Activated T-helper 1 cell treated with Interleukin-2 at 50 U/mL for 16 hours (primary cell): ENCODE results near the gene RALGPS1.

Source experiments
- DNase-seq: peaks from one replicate; pipeline ENCODE4 v3.0.0-alpha.2; 2020; ENCODE audit warnings: low read depth

The RALGPS1 gene

DNA sequence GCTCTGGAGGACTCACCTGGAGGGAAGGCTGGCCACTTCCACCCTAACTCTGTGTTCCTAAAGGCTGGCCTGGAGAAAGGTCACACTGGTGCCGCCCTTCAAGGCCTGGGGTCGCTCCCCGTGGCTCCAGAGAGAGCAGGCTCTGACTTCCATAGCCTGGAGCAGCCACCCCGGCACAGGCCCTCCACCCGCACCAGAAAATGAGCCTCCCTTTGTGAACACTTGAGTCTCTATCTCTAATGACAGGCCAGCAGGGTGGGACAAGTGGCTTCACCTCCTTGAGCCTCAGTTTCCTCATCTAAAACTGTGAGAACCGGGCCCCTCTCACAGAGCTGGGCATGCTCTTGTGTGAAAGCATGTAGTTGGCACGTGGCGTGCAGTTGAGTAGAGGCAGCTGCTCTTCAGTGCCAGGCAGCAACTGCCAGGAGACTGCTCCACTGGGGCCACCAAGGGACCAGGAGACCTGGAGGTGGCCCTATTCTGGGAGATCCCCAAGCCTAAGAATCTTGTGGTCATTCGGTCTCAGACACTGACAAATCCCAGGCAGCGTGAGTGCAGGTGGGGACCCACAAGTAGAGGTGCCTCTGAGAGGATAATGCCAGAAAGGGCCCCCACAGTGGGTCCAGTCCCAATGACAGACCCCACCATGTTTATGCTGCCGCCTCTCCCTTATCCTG is 293.3 kb downstream of the RALGPS1 start:
- DNase-seq = no peak

DNA sequence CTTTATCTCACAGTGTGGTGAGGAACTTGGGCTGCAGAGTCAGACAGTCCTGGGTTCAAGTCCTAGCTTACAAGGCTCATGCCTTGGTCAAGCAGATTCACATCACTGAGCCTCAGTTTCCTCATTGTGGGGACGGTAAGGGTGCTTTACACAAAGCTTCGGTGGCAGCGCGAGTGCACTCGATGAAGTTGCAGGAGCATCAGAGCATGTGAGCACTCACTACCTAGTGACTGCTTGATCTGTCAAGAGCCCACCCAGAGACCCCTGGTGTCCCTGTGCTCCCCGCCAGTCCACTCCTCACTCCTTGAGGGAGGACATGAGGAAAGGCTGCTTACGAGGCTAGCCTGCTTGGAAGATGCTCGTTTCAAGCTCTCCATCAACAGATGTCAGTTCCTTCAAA is 293.8 kb downstream of the RALGPS1 start:
- no peak for DNase-seq

DNA sequence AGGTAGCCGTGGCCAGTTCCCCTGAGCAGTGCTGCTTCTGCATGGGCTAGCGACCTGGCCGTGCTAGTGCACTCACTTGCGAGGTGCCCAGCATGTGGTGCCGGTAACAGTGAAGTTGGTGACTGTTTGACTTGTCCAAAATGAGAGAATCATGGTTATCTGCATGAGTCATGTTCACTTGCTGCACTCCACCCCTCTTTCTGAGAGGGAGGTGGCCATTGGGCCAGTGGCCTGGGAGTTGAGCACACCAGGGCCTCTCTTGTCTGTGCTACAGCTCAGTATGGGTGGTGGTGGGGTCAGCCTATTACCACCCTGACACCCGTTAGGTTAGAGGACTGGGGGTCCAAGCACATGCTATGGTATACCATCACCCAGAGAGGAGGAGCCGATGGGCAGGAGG is 294.6 kb downstream of the RALGPS1 start:
- DNase-seq = no peak

- DNase-seq = no peak
Observed at GRCh38 chr9:127209948-127210640, 295.5 kb downstream of the RALGPS1 start.

GRCh38 chr9:127210851-127211730 is 296.5 kb downstream of the RALGPS1 start:
- no peak for DNase-seq

GRCh38 chr9:127211983-127212382 is 297.4 kb downstream of the RALGPS1 start:
- DNase-seq = no peak

- DNase-seq = no peak
Observed at GRCh38 chr9:127212453-127212852, 297.9 kb downstream of the RALGPS1 start.

DNA sequence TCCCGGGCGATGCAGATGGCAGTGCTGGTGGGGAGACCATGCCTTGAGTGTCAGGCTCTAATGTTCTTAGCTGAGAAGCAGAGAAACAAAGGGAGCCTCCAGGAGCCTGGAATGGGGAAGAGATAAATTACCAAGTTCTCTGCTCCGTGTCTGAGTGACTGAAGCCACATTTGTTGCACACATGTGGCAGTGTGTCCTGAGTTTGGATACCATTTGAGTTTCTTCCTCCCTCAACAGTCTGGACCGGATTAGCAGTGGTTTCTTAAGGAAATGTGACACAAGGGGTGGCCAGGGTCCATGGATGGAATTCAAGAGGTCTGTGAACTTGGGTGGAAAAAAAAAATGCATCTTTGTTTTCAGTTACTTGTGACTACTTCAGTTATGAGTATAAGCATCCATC is 299.3 kb downstream of the RALGPS1 start:
- no peak for DNase-seq

GRCh38 chr9:127214421-127215267 is 300.1 kb downstream of the RALGPS1 start:
- peak; percentile 27 for DNase-seq

DNA sequence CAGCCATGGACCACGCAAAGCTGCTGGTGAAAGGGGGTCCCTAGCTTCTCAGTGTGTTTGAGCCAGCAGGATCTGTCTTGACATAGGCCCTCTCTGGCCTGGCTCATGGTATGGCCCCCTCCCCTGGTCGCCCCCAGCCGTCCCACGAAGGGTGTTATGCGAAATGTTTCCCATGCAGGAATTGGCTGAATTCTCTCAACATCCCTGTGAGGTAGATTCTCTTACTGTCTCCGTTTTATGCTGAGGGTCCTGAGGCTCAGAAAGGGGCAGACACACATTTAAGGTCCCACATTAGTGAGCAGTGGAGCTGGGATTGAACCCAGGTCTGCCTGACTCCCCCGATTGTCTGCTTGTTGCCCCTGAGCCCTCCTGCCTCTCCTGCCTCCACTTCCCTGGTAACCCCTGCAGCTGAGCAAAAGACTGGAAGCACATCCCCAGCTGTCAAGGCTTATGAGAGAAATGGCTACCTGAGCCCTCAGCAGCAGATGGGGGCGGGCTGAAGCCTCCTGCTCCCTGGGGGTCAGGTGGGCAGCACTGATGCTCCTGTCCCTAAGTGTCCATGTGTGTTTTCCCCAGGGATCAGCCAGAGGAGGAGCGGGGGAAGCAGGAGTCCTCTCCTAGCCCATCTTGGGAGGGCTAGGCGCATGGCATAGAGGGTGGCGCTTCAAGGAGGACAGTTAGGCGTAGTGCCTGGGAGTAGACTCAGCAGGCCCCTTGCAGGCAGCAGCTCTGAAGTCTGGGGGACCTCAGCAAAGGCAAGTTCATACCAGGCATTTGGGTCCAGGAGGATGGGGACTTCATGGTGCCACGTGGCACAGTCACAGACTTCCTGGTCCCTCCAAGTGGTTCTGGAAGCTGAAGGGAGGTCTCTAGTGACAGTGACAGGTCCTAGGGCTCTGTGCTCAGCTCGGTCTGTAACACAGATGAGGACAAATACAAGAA is 301.0 kb downstream of the RALGPS1 start:
- DNase-seq = no peak

- no peak for DNase-seq
Observed at GRCh38 chr9:127216210-127216887, 301.8 kb downstream of the RALGPS1 start.

- DNase-seq = no peak
Observed at GRCh38 chr9:127216888-127217217, 302.3 kb downstream of the RALGPS1 start.

DNA sequence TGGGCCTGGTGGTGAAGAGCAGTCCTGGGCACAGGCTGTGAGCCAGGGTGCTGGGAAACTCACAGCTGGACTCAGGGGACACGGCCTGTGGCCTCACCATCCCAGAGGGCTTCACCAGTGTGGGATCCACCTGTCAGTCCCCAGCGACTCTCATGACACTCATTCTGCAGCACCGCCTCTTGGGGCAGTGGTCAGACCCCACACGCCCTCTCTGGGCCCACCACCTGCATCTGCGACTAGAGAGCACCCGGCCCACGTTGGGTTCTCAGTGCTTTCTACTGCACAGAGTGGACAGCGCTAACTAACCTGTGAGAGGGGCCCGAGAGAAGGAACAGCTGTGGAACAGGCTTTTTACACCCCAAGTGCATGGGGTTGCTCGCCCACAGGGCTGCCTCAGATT is 304.2 kb downstream of the RALGPS1 start:
- no peak for DNase-seq

GRCh38 chr9:127219520-127219919 is 304.9 kb downstream of the RALGPS1 start:
- no peak for DNase-seq

GRCh38 chr9:127221695-127222094 is 307.1 kb downstream of the RALGPS1 start:
- no peak for DNase-seq

GRCh38 chr9:127222388-127223095 is 308.0 kb downstream of the RALGPS1 start:
- DNase-seq = no peak

- DNase-seq = no peak
Observed at GRCh38 chr9:127223266-127223665, 308.7 kb downstream of the RALGPS1 start.

- no peak for DNase-seq
Observed at GRCh38 chr9:127223810-127224177, 309.2 kb downstream of the RALGPS1 start.

GRCh38 chr9:127224178-127224882 is 309.7 kb downstream of the RALGPS1 start:
- DNase-seq = peak; percentile 77
